Endothelial cell of umbilical vein (primary cell): Measurements from ENCODE around the gene SLC26A11. TPM values are rescaled to one million over a fixed set of nuclear protein-coding genes. Genes with fewer than 3 reads are reported as not detected.

Source experiments
- BruUV-seq: library from RNA; stranded (reverse); fragments of 400-500 nt; replicated peaks from 2 replicates; lab custom pipeline; 2021; lab: Mats Ljungman, UMichigan
- CTCF ChIA-PET: fragments of 300-600, 350-600 bp; sonication (Branson Sonifier 250); formaldehyde crosslinking; loops from one replicate; lab custom pipeline; 2021; ENCODE audit warnings: antibody characterized with exemption, inconsistent platforms; lab: Charles Lee
- POLR2A ChIA-PET: fragments of 300-600, 350-600 bp; sonication (Branson Sonifier 250); formaldehyde crosslinking; loops from one replicate; lab custom pipeline; 2021; ENCODE audit warnings: antibody characterized with exemption, inconsistent platforms; lab: Charles Lee
- DNase-seq: peaks from one replicate; pipeline ENCODE4 v3.0.0-alpha.2; 2011; ENCODE audit warnings: low read depth, low spot score
- FAIRE-seq: peaks from 2 replicates; lab custom pipeline; 2011; peaks lifted over from hg19 to GRCh38; lab: Jason Lieb, UNC
- H2AFZ ChIP-seq: 2 replicates; pipeline ENCODE4 v1.6.0; 2012; ENCODE audit warnings: low read depth, low read length, control low read depth, inconsistent platforms
- H3K27ac ChIP-seq: 2 replicates; pipeline ENCODE4 v1.5.1; 2011; ENCODE audit warnings: low read depth, mild to moderate bottlenecking, control low read depth, low read length, moderate library complexity; ENCODE audit not compliant: insufficient read depth
- H3K27me3 ChIP-seq, 2 experiments: 2 replicates each; pipeline versions ENCODE4 v1.6.0 to v1.6.1; 2011; ENCODE audit warnings: low read length in 2 of 2, mixed read lengths in 1 of 2; ENCODE audit not compliant: control insufficient read depth in 2 of 2, insufficient read depth in 2 of 2
- H3K36me3 ChIP-seq, 2 experiments: 2 replicates in 1 of 2; 3 replicates in 1 of 2; pipeline ENCODE4 v1.5.1; 2011; ENCODE audit warnings: low read length in 2 of 2, mild to moderate bottlenecking in 1 of 2, moderate library complexity in 1 of 2; ENCODE audit not compliant: control insufficient read depth in 2 of 2, insufficient read depth in 2 of 2; ENCODE audit errors: extremely low read depth in 1 of 2
- H3K4me1 ChIP-seq: 3 replicates; pipeline ENCODE4 v1.5.1; 2011; ENCODE audit warnings: mild to moderate bottlenecking, low read length; ENCODE audit not compliant: control insufficient read depth, insufficient read depth; ENCODE audit errors: extremely low read depth
- H3K4me2 ChIP-seq: 2 replicates; pipeline ENCODE4 v1.6.1; 2011; ENCODE audit warnings: low read length, control low read depth, mixed read lengths; ENCODE audit not compliant: insufficient read depth
- H3K4me3 ChIP-seq, 3 experiments: fragments of 200-600 bp in 1 of 3; sonication (generic), shearing (Covaris generic) in 1 of 3; replicated peaks in 1 of 3; 2 replicates each; pipeline ENCODE4 v1.5.1; 2011 to 2016; ENCODE audit warnings: control low read depth in 3 of 3, low read length in 3 of 3, mild to moderate bottlenecking in 2 of 3, inconsistent platforms in 1 of 3, low read depth in 1 of 3, moderate library complexity in 1 of 3; ENCODE audit not compliant: insufficient read depth in 1 of 3
- H3K79me2 ChIP-seq: 2 replicates; pipeline ENCODE4 v1.6.0; 2012; ENCODE audit warnings: low read length, inconsistent platforms; ENCODE audit not compliant: control insufficient read depth, insufficient read depth
- H3K9ac ChIP-seq: replicated peaks from 2 replicates; pipeline ENCODE3; 2011; ENCODE audit warnings: low read length, control low read depth; ENCODE audit not compliant: insufficient read depth; ENCODE audit errors: extremely low read depth
- H3K9me1 ChIP-seq: replicated peaks from 3 replicates; pipeline ENCODE4 v1.6.0; 2011; ENCODE audit warnings: mild to moderate bottlenecking, low read length; ENCODE audit not compliant: control insufficient read depth, insufficient read depth; ENCODE audit errors: extremely low read depth
- H3K9me3 ChIP-seq: replicated peaks from 2 replicates; pipeline ENCODE4 v1.5.1; 2012; ENCODE audit warnings: low read length, inconsistent platforms; ENCODE audit not compliant: control insufficient read depth, insufficient read depth
- H4K20me1 ChIP-seq: replicated peaks from 2 replicates; pipeline ENCODE3; 2011; ENCODE audit warnings: mild to moderate bottlenecking, low read length; ENCODE audit not compliant: control insufficient read depth, insufficient read depth; ENCODE audit errors: extremely low read depth
- CTCF ChIP-seq, 2 donors: IDR thresholded peaks; 1 replicate in 1 of 2; 2 replicates in 1 of 2; pipeline ENCODE4 v1.5.1; 2011; ENCODE audit warnings: low read length in 2 of 2, mild to moderate bottlenecking in 2 of 2, moderate library complexity in 2 of 2, control low read depth in 1 of 2, inconsistent platforms in 1 of 2, low read depth in 1 of 2; ENCODE audit not compliant: insufficient read depth in 1 of 2; ENCODE audit errors: extremely low read depth in 1 of 2
- EZH2 ChIP-seq: IDR thresholded peaks from 2 replicates; pipeline ENCODE4 v1.6.1; 2012; ENCODE audit warnings: borderline replicate concordance, low read depth, mild to moderate bottlenecking, moderate library complexity, low read length, inconsistent platforms; ENCODE audit not compliant: severe bottlenecking
- FOS ChIP-seq: IDR thresholded peaks from 2 replicates; pipeline ENCODE4 v1.6.1; 2011; ENCODE audit warnings: mild to moderate bottlenecking, low read length, moderate library complexity, borderline replicate concordance; ENCODE audit not compliant: insufficient read depth
- GATA2 ChIP-seq: IDR thresholded peaks from 2 replicates; pipeline ENCODE4 v1.7.0; 2011; ENCODE audit warnings: low read depth, mild to moderate bottlenecking, moderate library complexity, mixed read lengths, low read length; ENCODE audit not compliant: insufficient read length, insufficient read depth
- JUN ChIP-seq: IDR thresholded peaks from 2 replicates; pipeline ENCODE4 v1.6.1; 2011; ENCODE audit warnings: borderline replicate concordance, low read depth; ENCODE audit not compliant: insufficient read length, insufficient read depth
- MAX ChIP-seq: IDR thresholded peaks from 2 replicates; pipeline ENCODE4 v1.6.1; 2011; ENCODE audit not compliant: insufficient read depth, insufficient read length
- MYC ChIP-seq: IDR thresholded peaks from one replicate; pipeline ENCODE4 v1.6.1; 2011; ENCODE audit warnings: mild to moderate bottlenecking, low read depth, low read length
- POLR2A ChIP-seq: IDR thresholded peaks from 2 replicates; pipeline ENCODE4 v1.6.1; 2012; ENCODE audit warnings: low read depth, mild to moderate bottlenecking, control low read depth, low read length
- POLR2AphosphoS5 ChIP-seq: IDR thresholded peaks from 2 replicates; pipeline ENCODE4 v1.6.1; 2012; ENCODE audit warnings: low read depth, mild to moderate bottlenecking, control low read depth, low read length, moderate library complexity; ENCODE audit not compliant: insufficient read depth
- dilution Hi-C: fragments of 300-500 bp; cut with MboI; formaldehyde crosslinking; loops from one replicate; pipeline ENCODE4 v1.15.0; 2019; ENCODE audit warnings: low sequenced_read_pairs; ENCODE audit not compliant: extremely low pct_ligation_motif_present
- intact Hi-C: fragments of 100-400 bp; cut with micrococcal nuclease; formaldehyde crosslinking; loops from one replicate; pipeline ENCODE4 v1.10.0; 2022
- polyA plus RNA-seq, 4 experiments: library from polyadenylated mRNA; depleted of rRNA in 3 of 4; stranded (reverse) in 3 of 4; unstranded in 1 of 4; fragments of >200 nt; gene quantifications; 2 replicates each; pipeline versions ENCODE4 v1.2.1 to v1.2.3, GENCODE V29; 2011 to 2012; ENCODE audit warnings: missing spikeins in 1 of 4
- total RNA-seq: library from RNA; stranded (reverse); gene quantifications from 2 replicates; pipeline ENCODE4 v1.2.3, GENCODE V29; 2021

SLC26A11 gene
- total and polyA plus RNA-seq, 2 donors (not counting 3 experiments of a cell fraction or from before 2014, with no cell fraction given), result 25.2 to 33.0 TPM

- no peak overlapping the region for H3K4me3 ChIP-seq
- no peaks in the 10 kb centered on the region for H3K27me3 ChIP-seq
- no peak overlapping the region for H2AFZ ChIP-seq
- no peak overlapping the region for H3K4me2 ChIP-seq
- no peaks in the 10 kb centered on the region for H3K4me1 ChIP-seq
- no peak overlapping the region for H3K9ac ChIP-seq
- H3K79me2 ChIP-seq, result no peaks in the 10 kb centered on the region
- CTCF ChIA-PET, result no interaction called here
- no peaks in the 10 kb centered on the region for H4K20me1 ChIP-seq
- POLR2A ChIA-PET, result no interaction called here
- no peaks in the 10 kb centered on the region for H3K9me3 ChIP-seq
- FAIRE-seq (no peak), DNase-seq (no peak)
- intact Hi-C loops (no loop called here), dilution Hi-C loops (no loop called here)
- peaks cover 0 to 17% of the 10 kb centered on the region in 2 experiments for H3K36me3 ChIP-seq
- no TSS peak for BruUV-seq
- TF ChIP-seq POLR2A (no peak), MAX (no peak), FOS (no peak), EZH2 (no peak), POLR2AphosphoS5 (no peak), CTCF (IDR thresholded peaks at IDR 0.05; ENCODE audit: extremely low read depth in 1 of 2, insufficient read depth in 1 of 2, low read depth in 1 of 2, low read length in 2 of 2) (no peak), MYC (no peak), GATA2 (no peak), JUN (no peak)
- H3K9me1 ChIP-seq, result no peaks in the 10 kb centered on the region
- no peak overlapping the region for H3K27ac ChIP-seq
Measured at GRCh38 chr17:80245566-80246265, 25.5 kb downstream of the SLC26A11 start.
